Occipital lobe (tissue), 2 donors: ENCODE results near the gene SUSD3. TPM values are rescaled to one million over a fixed set of nuclear protein-coding genes. Genes with fewer than 3 reads are reported as not detected.

Source experiments
- DNase-seq: peaks from one replicate; lab custom pipeline; 2025; lab: John Stamatoyannopoulos, UW
- total RNA-seq: library from RNA; depleted of rRNA; stranded (reverse); fragments of >200 nt; gene quantifications from one replicate; pipeline ENCODE4 v1.2.3, GENCODE V29; 2014

SUSD3 gene
- total RNA-seq, 1 donor from 2014 or later, result 1.6 TPM

DNA sequence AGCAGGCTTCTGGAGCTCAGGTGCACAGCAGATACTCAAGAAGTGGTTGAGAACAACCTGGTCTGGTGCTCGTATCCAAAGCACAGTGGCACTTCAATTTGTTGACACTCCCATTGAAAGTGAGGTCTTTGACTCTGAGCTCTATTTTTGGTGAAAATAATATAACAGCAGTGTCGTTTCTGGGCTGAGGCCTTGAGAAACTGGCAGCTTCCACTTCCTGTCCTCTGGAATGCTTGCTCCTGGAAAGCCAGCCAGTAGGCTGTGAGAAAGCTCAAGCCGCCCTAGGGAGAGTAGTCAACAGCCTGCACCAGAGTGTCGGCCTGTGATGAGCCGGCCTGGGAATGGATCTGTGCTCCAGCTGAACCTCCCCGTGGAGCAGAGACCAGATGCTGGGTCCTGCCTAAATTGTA is 6.8 kb upstream of the SUSD3 start:
- no peak for DNase-seq

DNA sequence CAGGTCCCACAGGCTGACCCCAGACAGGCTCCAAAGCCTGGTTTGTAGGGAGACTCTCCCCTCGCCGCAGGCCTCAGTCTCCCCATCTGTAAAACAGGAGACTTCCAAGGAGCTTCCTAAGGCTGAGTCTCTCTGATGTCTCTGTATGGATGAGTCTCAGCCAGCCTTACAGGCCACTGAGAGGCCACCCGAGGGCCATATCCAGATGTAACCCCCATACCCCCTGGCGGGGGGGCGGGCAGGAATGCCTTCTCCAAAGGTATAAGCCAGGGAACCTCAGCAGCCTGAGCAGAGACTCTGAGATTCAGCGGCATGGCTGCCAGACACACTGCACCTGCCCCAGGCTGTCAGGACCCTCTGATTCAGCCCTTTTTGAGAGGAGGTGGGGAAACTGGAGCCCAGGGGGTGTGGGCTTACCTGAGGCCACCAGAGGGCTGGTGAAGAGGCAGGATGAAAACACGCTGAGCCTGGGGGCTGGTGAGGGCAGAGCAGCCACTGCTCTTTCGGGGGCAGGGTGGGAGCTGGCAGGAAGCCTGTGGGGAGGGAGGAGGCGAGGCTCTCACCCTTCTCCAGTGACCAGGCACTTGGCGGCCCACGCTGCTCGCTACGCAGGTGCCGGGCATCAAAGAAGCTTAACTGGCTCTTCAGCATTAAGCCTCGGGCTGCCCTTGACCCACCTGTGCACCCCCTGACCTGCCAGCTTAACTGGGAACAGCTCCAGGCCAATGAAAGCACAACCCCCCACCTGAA is 5.5 kb upstream of the SUSD3 start:
- no peak for DNase-seq

- DNase-seq, result no peak
Observed at GRCh38 chr9:93053781-93054331, 4.6 kb upstream of the SUSD3 start.

DNA sequence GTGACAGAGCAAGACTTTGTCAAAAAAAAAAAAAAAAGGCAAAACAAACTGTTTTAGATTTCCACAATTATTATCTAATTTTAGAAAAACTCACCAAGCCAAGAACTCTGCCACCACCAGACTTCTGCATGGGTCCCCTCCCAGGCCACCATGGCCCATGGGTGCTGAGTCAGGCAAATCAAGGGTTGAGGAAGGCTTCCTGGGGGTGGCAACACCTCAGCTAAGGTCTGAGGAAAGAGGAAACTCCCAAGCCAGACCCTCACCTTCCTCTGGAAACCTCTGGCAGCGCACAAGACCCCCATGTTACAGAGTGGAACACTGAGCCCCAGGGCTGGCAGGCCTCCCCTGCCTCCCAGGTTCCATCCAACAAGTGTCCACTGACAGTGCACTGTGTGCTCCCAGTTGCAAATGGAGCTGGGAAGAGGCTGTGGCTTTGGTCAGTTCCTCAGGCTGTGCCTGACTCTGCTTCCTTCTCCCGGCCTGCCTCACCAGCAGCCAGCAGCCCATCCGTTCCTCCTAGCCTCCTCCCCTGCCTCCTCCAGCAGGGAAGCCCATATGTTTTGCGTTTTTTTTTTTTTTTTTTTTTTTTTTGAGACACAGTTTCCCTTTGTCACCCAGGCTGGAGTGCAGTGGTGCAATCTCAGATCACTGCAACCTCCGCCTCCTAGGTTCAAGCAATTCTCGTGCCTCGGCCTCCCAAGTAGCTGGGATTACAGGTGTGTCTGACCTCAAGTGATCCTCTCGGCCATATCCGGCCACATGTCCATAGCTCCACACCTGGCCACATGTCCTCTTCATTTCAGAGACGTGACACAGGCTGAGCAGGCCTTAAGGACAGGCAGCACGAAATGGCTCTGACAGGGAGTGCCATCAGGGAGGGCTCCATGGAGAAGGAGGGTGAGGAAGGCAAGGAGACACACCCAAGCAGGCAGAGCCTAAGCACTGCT is 3.5 kb upstream of the SUSD3 start:
- DNase-seq, result no peak

DNA sequence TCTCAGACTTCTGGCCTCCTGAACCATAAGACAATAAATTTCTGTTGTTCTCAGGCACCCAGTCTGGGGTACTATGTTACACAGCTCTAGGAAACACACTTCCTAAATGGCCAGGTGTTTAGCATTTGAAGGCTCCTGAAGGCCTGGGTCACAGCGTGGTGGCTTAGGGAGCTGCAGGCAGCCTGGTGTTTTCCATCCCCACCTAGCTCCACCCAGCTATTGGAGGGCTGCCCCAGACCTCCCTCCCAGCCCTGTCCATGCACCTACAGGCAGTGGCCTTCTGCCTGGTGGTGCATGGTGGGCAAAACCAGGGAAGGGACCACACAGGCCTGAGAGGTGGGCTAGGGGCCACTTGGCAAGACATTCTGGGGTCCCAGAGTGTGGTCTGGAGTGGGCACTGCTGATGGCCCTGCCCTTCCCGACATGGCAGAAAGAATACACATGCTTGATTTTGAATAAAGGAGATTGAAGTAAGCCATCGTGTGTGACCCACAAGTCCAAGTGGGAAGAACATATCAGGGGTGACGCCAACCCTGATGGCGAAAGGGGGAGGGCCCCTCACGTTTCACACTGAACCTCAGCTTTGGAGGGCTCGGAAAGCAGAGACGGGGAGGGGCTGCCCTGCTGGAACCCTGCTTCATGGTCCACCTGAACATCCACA is 1.3 kb upstream of the SUSD3 start:
- no peak for DNase-seq

GRCh38 chr9:93057703-93058354 is 672 bp upstream of the SUSD3 start:
- no peak for DNase-seq

- DNase-seq, result no peak
Observed at GRCh38 chr9:93059011-93059714, 662 bp downstream of the SUSD3 start.

DNA sequence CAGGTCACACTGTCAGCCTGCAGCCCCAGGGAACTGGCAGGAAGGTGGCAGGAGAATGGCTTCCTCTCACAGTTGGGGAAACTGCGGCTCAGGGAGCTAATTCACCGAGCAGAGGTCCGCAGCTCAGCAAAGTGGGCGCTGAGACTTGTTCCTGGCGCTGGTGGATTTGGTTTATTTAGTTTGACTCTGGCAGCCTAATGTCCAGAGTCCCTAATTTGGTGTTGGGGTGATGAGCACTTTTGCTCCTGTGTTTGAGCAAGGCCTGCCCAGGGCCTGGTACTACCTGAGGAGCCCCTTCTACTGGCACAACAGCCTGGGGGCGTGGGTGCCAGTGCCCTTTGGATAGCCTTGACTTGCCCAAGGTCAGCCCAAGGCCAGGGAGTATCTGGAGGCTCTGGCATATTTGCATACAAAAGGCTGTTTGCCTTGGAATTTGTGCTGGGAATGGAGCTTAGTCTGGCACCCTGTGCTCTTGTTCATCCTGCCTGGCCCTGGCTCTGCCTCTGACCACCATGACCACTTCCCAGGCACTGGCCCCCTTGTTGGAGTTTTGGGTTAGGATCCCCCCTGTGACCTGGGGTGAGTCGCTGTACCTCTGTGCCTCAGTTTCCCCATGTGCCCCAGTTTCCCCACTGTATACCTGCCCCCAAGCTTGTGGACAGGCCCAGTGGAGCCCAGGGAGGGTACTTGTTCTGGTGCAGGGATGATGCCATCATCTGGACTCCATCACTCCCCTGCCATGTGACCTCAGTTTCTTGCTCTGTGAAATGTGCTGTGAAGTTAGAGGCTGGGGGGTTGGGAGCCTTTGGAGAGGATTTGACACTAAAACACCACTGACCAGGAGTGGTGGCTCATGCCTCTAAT is 1.4 kb downstream of the SUSD3 start:
- no peak for DNase-seq

- DNase-seq, result no peak
Observed at GRCh38 chr9:93060746-93061259, 2.3 kb downstream of the SUSD3 start.

DNA sequence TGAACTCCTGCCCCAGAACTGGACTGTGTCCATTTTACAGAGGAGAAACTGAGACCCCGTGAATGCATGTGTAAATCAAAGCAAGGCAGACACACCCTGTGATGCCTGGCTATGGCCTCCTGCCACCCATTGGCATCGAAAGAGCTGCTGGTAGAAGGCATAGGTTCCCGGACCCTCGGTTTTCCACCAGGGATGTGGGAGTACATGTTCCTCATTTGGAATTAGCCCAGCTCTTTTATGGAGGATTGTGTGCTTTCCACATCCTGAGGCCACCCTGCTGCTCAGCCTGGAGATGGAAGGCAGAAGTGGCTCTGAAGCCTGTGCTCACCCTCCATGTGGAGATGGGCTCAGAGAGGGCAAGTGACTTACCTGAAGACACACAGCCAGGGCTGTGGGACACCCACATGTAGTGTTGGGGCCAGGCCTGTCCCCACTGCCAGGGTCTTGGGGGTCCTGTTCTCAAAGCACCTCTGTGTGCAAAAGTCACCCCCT is 2.8 kb downstream of the SUSD3 start:
- DNase-seq, result no peak

GRCh38 chr9:93061791-93062763 is 3.6 kb downstream of the SUSD3 start:
- DNase-seq, result no peak

GRCh38 chr9:93064392-93065134 is 6.1 kb downstream of the SUSD3 start:
- DNase-seq, result no peak

DNA sequence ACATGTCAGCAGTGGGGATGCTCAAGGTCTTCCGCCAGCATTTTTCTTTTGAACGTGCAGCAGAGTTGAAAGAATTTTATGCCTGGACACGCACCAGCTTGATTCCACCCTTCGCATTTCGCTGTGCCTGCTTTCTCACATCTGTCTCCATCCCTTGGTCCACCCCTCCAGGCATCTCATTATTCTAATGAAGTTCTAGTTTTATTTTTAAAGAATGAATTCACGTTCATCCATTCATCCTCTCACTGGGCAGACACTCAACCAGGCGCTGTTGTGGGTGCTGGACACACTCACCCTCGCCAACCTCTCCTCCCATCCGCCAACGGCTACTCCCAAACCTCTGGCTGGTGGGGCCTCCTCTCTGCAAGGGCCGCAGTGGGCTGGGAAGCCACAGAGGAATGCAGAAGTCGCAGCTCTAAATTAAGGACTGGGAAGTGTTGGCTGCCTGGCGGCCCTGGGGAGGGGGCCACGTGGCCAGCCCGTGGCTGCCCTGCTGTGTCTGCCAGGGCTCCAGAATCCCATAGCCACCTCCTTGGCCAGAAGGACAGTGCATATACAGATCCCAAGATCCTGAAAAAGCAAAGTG is 6.7 kb downstream of the SUSD3 start:
- DNase-seq, result no peak

DNA sequence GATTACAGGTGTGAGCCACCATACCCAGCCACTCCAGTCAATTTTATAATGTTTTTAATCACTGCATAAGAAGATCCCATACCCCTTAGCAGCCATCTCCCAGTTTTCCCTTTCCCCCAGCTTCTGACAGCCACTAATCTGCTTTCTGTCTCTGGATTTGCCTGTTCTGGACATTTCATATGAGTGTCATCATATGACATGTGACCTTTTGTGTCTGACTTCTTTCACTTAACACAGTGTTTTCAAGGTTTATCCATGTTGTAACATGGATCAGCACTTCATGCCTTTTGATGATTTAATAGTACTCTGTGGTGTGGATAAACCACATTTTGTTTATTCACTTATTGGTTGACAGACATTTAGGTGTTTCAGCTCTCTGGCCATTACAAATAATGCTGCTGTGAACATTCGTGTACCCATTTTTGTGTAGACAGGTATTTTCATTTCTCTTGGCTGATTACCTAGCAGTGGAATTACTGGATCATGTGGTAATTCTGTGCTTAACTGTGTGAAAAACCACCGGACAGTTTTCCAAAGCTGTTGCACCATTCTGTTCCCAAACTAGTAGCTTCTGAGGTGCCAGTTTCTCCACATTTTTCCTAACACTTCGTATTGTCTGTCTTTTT is 8.6 kb downstream of the SUSD3 start:
- no peak for DNase-seq

DNA sequence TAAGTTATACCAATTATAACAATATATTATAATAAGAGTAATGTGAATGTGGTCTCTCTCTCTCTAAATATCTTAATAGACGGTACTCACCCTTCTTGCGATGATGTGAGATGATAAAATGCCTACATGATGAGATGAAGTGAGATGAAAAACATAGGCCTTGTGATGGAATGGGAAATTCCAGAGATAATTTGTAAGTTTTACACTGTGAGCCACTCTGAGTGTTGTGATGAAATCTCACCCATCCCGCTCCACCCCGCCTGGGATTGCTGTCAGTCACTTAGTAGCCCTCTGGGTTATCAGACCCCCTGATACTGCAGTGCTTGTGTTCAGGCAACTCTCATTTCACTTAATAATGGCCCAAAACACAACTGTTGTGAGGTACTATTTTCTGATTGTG is 10.5 kb downstream of the SUSD3 start:
- DNase-seq, result no peak

- no peak for DNase-seq
Observed at GRCh38 chr9:93071464-93071863, 13.0 kb downstream of the SUSD3 start.
